Measurements from ENCODE around the gene SERPINI1. TPM values are rescaled to one million over a fixed set of nuclear protein-coding genes. Genes with fewer than 3 reads are reported as not detected.

The SERPINI1 gene
- total and polyA plus RNA-seq, 12 donors = 3.2 to 20.7 (median 9.9) TPM

DNA sequence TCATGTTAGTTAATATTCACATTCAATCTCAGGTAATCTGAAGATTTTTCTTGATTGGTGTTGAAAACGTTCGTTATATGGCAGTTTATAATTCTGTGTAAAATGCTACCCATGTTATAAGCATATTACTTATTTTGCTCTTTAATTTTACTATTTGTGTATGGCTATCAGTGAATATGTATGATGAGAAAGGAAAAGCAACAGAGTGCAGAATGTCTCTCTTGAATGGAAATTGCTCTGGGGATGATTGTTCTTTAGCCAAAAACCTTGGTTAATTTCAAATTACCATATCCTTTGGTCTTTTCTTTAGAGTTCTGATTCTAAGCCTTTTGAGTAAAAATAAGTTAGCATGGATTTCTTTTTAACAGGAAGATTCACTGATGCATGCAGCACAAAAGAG is 2.5 kb downstream of the SERPINI1 start:
- Histone ChIP-seq H3K9me3 (replicated peaks in 1 of 3) (no peaks in the 10 kb centered on the region), H3K27ac (no peak overlapping the region), H3K4me1 (replicated peaks in 1 of 2) (peaks cover 0 to 17% of the 10 kb centered on the region in 2 donors), H3K36me3 (replicated peaks in 1 of 2) (no peaks in the 10 kb centered on the region), H3K4me3 (no peak overlapping the region), H3K27me3 (no peaks in the 10 kb centered on the region)
- TF ChIP-seq, protein P1, sequence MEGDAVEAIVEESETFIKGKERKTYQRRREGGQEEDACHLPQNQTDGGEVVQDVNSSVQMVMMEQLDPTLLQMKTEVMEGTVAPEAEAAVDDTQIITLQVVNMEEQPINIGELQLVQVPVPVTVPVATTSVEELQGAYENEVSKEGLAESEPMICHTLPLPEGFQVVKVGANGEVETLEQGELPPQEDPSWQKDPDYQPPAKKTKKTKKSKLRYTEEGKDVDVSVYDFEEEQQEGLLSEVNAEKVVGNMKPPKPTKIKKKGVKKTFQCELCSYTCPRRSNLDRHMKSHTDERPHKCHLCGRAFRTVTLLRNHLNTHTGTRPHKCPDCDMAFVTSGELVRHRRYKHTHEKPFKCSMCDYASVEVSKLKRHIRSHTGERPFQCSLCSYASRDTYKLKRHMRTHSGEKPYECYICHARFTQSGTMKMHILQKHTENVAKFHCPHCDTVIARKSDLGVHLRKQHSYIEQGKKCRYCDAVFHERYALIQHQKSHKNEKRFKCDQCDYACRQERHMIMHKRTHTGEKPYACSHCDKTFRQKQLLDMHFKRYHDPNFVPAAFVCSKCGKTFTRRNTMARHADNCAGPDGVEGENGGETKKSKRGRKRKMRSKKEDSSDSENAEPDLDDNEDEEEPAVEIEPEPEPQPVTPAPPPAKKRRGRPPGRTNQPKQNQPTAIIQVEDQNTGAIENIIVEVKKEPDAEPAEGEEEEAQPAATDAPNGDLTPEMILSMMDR (IDR thresholded peaks at IDR 0.05) = no peak
- no peak for TF ChIP-seq POLR2A (IDR thresholded peaks at IDR 0.05)
- 71 to 84% (median 77%) methylated on average over 2 of the region's 2 CpGs for WGBS, 4 donors
- intact Hi-C loops (cut with DNase I) = no loop called here
- DNase-seq = no peak

- H3K4me3 ChIP-seq = no peak overlapping the region
- no peaks in the 10 kb centered on the region for H3K9me3 ChIP-seq (replicated peaks in 1 of 3)
- no peak for DNase-seq
- intact Hi-C loops (cut with DNase I) = no loop called here
- no peaks in the 10 kb centered on the region for H3K27me3 ChIP-seq
- H3K36me3 ChIP-seq (replicated peaks in 1 of 2) = no peaks in the 10 kb centered on the region
- TF ChIP-seq, protein P1 (IDR thresholded peaks at IDR 0.05) = no peak
- no peak for TF ChIP-seq POLR2A (IDR thresholded peaks at IDR 0.05)
- WGBS, 4 donors = 91 to 95% (median 94%) methylated on average over 4 of the region's 4 CpGs
- H3K4me1 ChIP-seq (replicated peaks in 1 of 2) = peaks cover 0 to 7% of the 10 kb centered on the region in 2 donors
- no peak overlapping the region for H3K27ac ChIP-seq
Measured at GRCh38 chr3:167739190-167739810, 3.8 kb downstream of the SERPINI1 start.

DNA sequence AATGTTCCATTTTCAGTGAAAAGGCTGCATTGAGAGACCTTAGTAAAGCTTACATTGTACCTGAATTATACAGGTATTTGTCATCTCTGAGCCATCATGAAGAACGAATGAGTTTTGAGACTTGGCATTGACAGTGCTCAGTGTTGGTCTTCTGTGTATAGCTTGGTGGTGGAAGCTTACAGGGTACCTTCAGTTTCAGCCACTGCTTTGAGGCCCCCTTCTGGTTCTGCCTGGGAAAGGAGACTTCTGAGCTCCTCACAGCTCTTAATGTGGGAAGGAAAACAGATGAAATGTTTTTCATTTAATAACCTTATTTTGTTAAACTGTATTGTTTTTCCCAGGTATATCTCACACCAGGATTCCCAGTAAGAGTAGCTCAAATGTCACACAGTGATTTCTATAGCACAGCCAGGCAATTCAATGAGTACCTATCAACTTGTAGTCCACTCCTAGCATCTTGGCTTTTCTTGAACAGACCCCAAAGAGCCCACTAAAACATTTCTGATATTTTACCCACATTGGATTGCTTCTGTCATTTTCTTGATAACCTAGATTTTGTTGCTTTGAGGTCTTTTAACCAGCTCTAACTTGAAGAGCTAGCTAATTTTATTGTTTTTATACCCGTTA is 5.6 kb downstream of the SERPINI1 start:
- no peak overlapping the region for H3K27ac ChIP-seq
- DNase-seq = peak in 2 of 7 donors; percentile 17 to 20
- no peak overlapping the region for H3K4me3 ChIP-seq
- intact Hi-C loops (cut with DNase I) = no loop called here
- peaks cover 0 to 4% of the 10 kb centered on the region in 2 donors for H3K4me1 ChIP-seq (replicated peaks in 1 of 2)
- H3K9me3 ChIP-seq (replicated peaks in 1 of 3) = no peaks in the 10 kb centered on the region
- H3K27me3 ChIP-seq = no peaks in the 10 kb centered on the region
- H3K36me3 ChIP-seq (replicated peaks in 1 of 2) = no peaks in the 10 kb centered on the region
- TF ChIP-seq, protein P1 (IDR thresholded peaks at IDR 0.05) = peak in 2 of 6 experiments; percentile 19 to 29
- TF ChIP-seq POLR2A (IDR thresholded peaks at IDR 0.05) = no peak
- 64 to 75% (median 68%) methylated on average over 2 of the region's 2 CpGs for WGBS, 4 donors

GRCh38 chr3:167742338-167742737 is 6.8 kb downstream of the SERPINI1 start:
- no peak for TF ChIP-seq POLR2A (IDR thresholded peaks at IDR 0.05)
- TF ChIP-seq, protein P1 (IDR thresholded peaks at IDR 0.05) = no peak
- intact Hi-C loops (cut with DNase I) = no loop called here
- no peak overlapping the region for H3K4me3 ChIP-seq
- no peak for DNase-seq
- no peak overlapping the region for H3K27ac ChIP-seq
- H3K4me1 ChIP-seq (replicated peaks in 1 of 2) = no peaks in the 10 kb centered on the region
- no peaks in the 10 kb centered on the region for H3K27me3 ChIP-seq
- no peaks in the 10 kb centered on the region for H3K36me3 ChIP-seq (replicated peaks in 1 of 2)
- H3K9me3 ChIP-seq (replicated peaks in 1 of 3) = no peaks in the 10 kb centered on the region
- 82 to 89% (median 84%) methylated on average over 2 of the region's 2 CpGs for WGBS, 4 donors
